Right atrium auricular region (tissue), 2 donors: ENCODE results near the gene NRP1. TPM values are rescaled to one million over a fixed set of nuclear protein-coding genes. Genes with fewer than 3 reads are reported as not detected.
A peak's percentile ranks its signal among the peaks of the same experiment; 100 is the strongest.

ENCODE experiments used
- DNase-seq: peaks from one replicate; pipeline ENCODE4 v3.0.0-alpha.2; 2019; ENCODE audit warnings: low spot score
- H3K27ac ChIP-seq, 2 donors: fragments of 200-600 bp; sonication (generic); 1 replicate in 1 of 2; 2 replicates in 1 of 2; pipeline ENCODE4 v1.5.1; 2016 to 2019
- H3K27me3 ChIP-seq, 2 donors: fragments of 200-600 bp; sonication (generic); one replicate each; pipeline versions ENCODE4 v1.5.1 to v1.6.0; 2017 to 2019
- H3K36me3 ChIP-seq: fragments of 200-600 bp; sonication (generic); one replicate; pipeline ENCODE4 v1.5.1; 2016
- H3K4me1 ChIP-seq, 2 donors: fragments of 200-600 bp; sonication (generic); one replicate each; pipeline versions ENCODE4 v1.5.1 to v1.6.0; 2017 to 2019
- H3K4me3 ChIP-seq, 2 donors: fragments of 200-600 bp; sonication (generic); 1 replicate in 1 of 2; 2 replicates in 1 of 2; pipeline ENCODE4 v1.5.1; 2017 to 2019; ENCODE audit warnings: mild to moderate bottlenecking in 1 of 2, moderate library complexity in 1 of 2
- H3K9me3 ChIP-seq, 2 donors: fragments of 200-600 bp; sonication (generic); one replicate each; pipeline ENCODE4 v1.5.1; 2019
- total RNA-seq, 2 donors: library from RNA; depleted of rRNA; stranded (reverse); fragments of >200 nt; gene quantifications; one replicate each; pipeline ENCODE4 v1.1.0, GENCODE V29; 2016
- TF ChIP-seq, protein P1 (sequence below), 2 donors: fragments of 200-600 bp; sonication (generic); IDR thresholded peaks; one replicate each; pipeline ENCODE4 v1.5.1; 2019; ENCODE audit warnings: antibody characterized with exemption in 2 of 2

Gene NRP1
- total RNA-seq, 2 donors from 2014 or later = 54.6 to 83.1 TPM

DNA sequence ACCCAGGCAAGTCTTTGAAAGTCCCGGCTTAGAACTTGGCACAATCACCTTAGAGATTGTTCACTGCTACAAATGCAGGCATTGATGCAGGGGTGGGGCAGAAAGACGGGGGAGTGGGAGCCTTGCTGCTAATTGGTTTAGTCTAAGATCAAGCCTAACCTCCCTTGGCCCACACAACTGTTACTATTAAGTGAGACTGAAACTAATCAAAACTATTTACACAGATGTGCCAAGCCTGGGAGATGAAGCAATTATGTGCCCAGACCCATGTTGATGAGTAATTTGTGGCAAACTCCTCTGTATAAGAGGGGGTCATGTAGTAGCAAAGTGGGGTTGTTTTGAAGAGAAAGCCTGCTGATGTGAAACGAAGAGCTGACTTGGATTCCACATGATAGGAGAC is 198.2 kb downstream of the NRP1 start:
- Histone ChIP-seq H3K4me3 (no peak overlapping the region), H3K27me3 (no peaks in the 10 kb centered on the region), H3K27ac (no peak overlapping the region), H3K4me1 (no peaks in the 10 kb centered on the region), H3K36me3 (no peaks in the 10 kb centered on the region), H3K9me3 (no peaks in the 10 kb centered on the region)
- TF ChIP-seq, protein P1, sequence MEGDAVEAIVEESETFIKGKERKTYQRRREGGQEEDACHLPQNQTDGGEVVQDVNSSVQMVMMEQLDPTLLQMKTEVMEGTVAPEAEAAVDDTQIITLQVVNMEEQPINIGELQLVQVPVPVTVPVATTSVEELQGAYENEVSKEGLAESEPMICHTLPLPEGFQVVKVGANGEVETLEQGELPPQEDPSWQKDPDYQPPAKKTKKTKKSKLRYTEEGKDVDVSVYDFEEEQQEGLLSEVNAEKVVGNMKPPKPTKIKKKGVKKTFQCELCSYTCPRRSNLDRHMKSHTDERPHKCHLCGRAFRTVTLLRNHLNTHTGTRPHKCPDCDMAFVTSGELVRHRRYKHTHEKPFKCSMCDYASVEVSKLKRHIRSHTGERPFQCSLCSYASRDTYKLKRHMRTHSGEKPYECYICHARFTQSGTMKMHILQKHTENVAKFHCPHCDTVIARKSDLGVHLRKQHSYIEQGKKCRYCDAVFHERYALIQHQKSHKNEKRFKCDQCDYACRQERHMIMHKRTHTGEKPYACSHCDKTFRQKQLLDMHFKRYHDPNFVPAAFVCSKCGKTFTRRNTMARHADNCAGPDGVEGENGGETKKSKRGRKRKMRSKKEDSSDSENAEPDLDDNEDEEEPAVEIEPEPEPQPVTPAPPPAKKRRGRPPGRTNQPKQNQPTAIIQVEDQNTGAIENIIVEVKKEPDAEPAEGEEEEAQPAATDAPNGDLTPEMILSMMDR (IDR thresholded peaks at IDR 0.05) = no peak
- DNase-seq = no peak

DNA sequence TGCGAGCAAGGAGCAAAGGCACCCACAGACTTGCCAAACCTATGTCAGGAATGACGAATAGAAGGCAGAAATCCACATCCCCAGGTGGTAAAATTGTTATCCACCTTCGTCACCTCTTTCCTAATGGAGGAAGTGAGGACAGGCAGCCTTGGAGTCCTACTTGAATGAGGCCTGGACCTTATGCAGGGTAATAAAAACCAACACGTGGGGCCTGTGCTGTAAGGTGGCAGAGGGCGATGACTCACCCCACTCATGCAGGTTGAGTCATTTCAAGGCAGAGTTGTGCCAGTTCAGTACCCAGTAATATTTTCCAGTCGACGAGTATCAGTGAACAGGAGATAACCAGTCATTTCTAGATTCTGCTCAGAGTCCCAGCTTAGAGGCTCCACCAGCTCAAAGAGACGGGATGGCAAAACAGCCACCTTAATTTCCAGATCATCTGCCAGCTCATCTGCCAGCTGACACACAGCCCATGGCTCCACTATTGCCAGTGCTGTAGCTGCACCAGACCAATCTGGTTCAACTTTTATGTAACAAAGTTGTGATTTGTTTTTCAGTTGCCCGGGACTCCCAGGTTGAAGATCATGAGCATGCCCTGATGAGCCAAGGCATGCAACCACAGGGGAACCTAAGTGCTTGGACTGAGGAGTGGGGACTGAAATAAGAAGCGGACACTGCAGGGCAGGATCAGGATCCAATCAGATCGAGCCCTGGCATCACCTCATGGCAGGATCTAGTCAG is 200.3 kb downstream of the NRP1 start:
- Histone ChIP-seq H3K27me3 (no peaks in the 10 kb centered on the region), H3K9me3 (no peaks in the 10 kb centered on the region), H3K4me3 (no peak overlapping the region), H3K4me1 (peaks cover 0 to 5% of the 10 kb centered on the region in 2 donors), H3K27ac (no peak overlapping the region), H3K36me3 (no peaks in the 10 kb centered on the region)
- TF ChIP-seq, protein P1 (IDR thresholded peaks at IDR 0.05) = no peak
- no peak for DNase-seq

DNA sequence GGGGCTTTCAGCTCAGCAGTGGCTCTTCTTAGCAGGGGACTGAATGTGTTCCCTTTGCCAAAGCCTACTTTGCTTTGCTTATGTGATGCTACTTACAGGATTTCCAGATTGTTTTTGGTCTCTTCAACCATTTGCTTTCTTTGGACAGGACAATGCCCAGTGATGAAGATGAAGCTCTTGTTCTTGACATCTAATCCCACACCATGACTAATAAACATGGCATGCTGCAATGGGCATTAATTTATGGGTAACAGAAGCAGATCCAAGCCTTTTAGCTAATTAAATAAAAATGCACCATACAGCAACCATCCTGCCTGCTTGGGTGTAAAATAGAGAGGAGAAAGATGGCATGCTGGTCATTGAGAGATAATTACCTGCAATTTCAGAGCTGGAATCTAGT is 200.9 kb downstream of the NRP1 start:
- Histone ChIP-seq H3K9me3 (no peaks in the 10 kb centered on the region), H3K36me3 (no peaks in the 10 kb centered on the region), H3K27ac (no peak overlapping the region), H3K4me3 (no peak overlapping the region), H3K27me3 (no peaks in the 10 kb centered on the region), H3K4me1 (peaks cover 0 to 8% of the 10 kb centered on the region in 2 donors)
- TF ChIP-seq, protein P1 (IDR thresholded peaks at IDR 0.05) = no peak
- DNase-seq = no peak

DNA sequence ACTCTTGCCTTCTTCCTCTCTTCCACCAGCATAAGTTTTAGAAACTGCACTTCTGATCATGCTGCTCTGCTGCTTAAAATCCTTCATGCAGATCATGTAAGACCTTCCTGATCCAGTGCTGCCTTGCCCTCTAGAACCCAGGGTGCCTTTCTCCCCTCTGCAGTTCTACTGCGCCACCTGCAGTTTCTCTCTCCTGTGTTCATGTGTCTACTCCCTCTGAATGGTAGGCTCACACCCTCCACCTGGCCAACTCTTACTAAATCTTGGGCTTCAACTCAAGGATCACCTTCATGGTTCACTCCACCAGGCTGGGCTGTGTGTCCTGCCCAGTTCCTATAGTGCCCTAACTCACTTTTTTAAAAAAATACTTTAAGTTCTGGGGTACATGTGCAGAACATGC is 201.8 kb downstream of the NRP1 start:
- TF ChIP-seq, protein P1 (IDR thresholded peaks at IDR 0.05) = no peak
- Histone ChIP-seq H3K27ac (no peak overlapping the region), H3K9me3 (no peaks in the 10 kb centered on the region), H3K36me3 (no peaks in the 10 kb centered on the region), H3K4me3 (no peak overlapping the region), H3K27me3 (no peaks in the 10 kb centered on the region), H3K4me1 (peaks cover 0 to 8% of the 10 kb centered on the region in 2 donors)
- no peak for DNase-seq

DNA sequence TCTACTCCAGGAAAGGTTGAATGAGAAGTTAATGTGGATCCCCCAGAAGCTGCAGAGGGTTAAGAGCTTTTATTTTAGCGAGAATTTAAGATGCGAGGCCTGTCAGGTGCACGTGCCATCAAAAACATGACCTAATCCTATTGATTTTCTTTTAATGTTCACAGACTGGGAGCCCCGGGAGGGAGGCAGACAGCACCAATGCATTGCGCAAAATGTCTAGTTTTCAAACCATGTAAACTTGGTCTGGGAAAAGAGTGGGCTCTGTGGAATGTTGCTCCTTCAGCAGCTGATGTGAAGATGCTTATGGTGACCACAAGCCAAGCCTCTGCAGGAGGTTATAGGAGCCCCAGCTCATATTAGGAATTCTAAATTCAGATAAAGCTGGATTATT is 204.5 kb downstream of the NRP1 start:
- Histone ChIP-seq H3K4me3 (no peak overlapping the region), H3K4me1 (peaks cover 0 to 19% of the 10 kb centered on the region in 2 donors), H3K9me3 (no peaks in the 10 kb centered on the region), H3K27ac (peak overlapping the region; percentile 1 to 56), H3K36me3 (no peaks in the 10 kb centered on the region), H3K27me3 (no peaks in the 10 kb centered on the region)
- no peak for DNase-seq
- TF ChIP-seq, protein P1 (IDR thresholded peaks at IDR 0.05) = no peak
